Parathyroid adenoma (tissue), 2 donors: ENCODE results near the gene ZFHX3.

Experiments used
- H2AFZ ChIP-seq: fragments of 300-600 bp; sonication (generic); one replicate; pipeline ENCODE4 v1.7.0; 2017; ENCODE audit warnings: antibody characterized with exemption, mild to moderate bottlenecking
- H3K27ac ChIP-seq: fragments of 300-600 bp; sonication (generic); one replicate; pipeline ENCODE4 v1.7.0; 2017
- H3K27me3 ChIP-seq: fragments of 300-600 bp; sonication (generic); one replicate; pipeline ENCODE4 v1.7.0; 2017; ENCODE audit warnings: low read length; ENCODE audit not compliant: control insufficient read depth, insufficient read depth
- H3K36me3 ChIP-seq: fragments of 300-600 bp; sonication (generic); one replicate; pipeline ENCODE4 v1.7.0; 2017; ENCODE audit warnings: low read length; ENCODE audit not compliant: control insufficient read depth, insufficient read depth
- H3K4me1 ChIP-seq: fragments of 300-600 bp; sonication (generic); one replicate; pipeline ENCODE4 v1.7.0; 2017; ENCODE audit warnings: control low read depth
- H3K4me2 ChIP-seq: fragments of 300-600 bp; sonication (generic); one replicate; pipeline ENCODE4 v1.7.0; 2017; ENCODE audit warnings: low read length
- H3K4me3 ChIP-seq: fragments of 300-600 bp; sonication (generic); one replicate; pipeline ENCODE4 v1.7.0; 2017; ENCODE audit warnings: low read depth, low read length
- H3K79me2 ChIP-seq: fragments of 300-600 bp; sonication (generic); one replicate; pipeline ENCODE4 v1.7.0; 2017; ENCODE audit warnings: control low read depth
- H3K9ac ChIP-seq: fragments of 300-600 bp; sonication (generic); one replicate; pipeline ENCODE4 v1.7.0; 2017; ENCODE audit warnings: mild to moderate bottlenecking
- H3K9me3 ChIP-seq: fragments of 300-600 bp; sonication (generic); one replicate; pipeline ENCODE4 v1.7.0; 2017; ENCODE audit warnings: low read length; ENCODE audit not compliant: control insufficient read depth
- TF ChIP-seq, protein P1 (sequence below): fragments of 300-600 bp; sonication (generic); IDR thresholded peaks from one replicate; pipeline ENCODE4 v1.7.0; 2017; ENCODE audit warnings: antibody characterized with exemption, mild to moderate bottlenecking
- donor health status: primary hyperparathyroidism.

The ZFHX3 gene

DNA sequence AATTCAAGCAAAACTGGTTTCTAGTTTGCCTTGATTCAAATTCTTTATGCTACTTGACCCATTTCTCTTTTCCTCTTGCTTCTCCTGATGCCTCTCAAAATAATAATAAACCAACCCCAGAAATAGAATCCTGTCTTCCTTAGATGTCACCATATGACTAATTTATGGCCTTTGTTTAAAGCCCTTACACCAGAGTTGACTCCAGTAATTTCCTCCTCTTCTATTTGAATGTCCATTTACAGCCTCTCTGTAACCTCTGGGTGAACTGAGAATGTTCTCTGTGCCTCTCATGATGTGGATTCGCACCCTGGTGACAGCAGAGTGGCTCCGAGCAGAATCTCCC lies 31.5 kb downstream of the ZFHX3 start:
- Histone ChIP-seq H3K4me2 (no peak overlapping the region), H3K27me3 (no peaks in the 10 kb centered on the region), H3K4me3 (no peak overlapping the region), H3K4me1 (peaks cover 45% of the 10 kb centered on the region), H3K36me3 (no peaks in the 10 kb centered on the region), H3K27ac (no peak overlapping the region), H3K9me3 (no peaks in the 10 kb centered on the region), H3K79me2 (peaks cover 79% of the 10 kb centered on the region), H2AFZ (no peak overlapping the region), H3K9ac (no peak overlapping the region)
- TF ChIP-seq, protein P1, sequence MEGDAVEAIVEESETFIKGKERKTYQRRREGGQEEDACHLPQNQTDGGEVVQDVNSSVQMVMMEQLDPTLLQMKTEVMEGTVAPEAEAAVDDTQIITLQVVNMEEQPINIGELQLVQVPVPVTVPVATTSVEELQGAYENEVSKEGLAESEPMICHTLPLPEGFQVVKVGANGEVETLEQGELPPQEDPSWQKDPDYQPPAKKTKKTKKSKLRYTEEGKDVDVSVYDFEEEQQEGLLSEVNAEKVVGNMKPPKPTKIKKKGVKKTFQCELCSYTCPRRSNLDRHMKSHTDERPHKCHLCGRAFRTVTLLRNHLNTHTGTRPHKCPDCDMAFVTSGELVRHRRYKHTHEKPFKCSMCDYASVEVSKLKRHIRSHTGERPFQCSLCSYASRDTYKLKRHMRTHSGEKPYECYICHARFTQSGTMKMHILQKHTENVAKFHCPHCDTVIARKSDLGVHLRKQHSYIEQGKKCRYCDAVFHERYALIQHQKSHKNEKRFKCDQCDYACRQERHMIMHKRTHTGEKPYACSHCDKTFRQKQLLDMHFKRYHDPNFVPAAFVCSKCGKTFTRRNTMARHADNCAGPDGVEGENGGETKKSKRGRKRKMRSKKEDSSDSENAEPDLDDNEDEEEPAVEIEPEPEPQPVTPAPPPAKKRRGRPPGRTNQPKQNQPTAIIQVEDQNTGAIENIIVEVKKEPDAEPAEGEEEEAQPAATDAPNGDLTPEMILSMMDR = no peak

DNA sequence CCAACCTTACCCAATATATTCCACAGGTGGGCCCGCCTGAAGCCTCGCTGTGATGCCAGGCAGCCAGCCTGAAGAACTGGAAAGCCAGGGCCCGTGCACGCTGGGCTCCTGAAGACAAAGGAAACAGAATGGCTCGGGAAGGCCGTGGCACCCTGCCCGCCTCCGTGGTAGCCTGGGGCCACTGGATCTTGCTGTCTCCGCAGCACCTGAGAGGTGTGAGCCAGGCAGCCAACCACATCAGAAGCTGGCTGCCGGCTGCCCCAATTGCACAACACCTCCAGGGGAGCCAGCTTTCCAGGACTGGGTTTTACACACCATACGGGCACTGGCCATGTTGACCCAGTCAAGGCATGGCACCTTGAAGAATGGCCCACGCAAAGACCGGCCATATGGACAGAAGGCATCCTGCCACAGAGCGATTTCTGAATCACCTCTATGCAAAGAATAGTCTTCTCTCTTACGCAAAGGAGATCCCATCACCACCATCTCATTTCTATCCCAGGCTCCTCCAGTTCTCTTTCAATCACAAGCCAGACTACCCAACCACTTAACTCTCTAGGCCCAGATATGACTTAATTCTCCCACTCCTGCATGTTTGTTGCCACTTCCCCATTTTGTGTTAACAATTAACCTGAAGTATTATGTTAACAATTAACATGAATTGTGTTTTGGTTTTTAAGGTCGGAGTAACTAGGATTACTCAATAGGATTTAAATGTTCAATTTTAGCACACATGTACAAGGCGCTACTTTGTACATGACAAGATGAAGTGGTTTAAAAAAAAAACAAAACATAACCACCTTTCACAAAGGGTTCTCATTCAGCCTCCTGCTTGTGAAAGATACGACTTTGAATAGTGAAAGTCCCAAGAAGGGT lies 32.1 kb downstream of the ZFHX3 start:
- Histone ChIP-seq H3K27ac (peak overlapping the region; percentile 33), H2AFZ (no peak overlapping the region), H3K4me1 (peaks cover 39% of the 10 kb centered on the region), H3K27me3 (no peaks in the 10 kb centered on the region), H3K79me2 (peaks cover 78% of the 10 kb centered on the region), H3K4me3 (no peak overlapping the region), H3K36me3 (no peaks in the 10 kb centered on the region), H3K9ac (no peak overlapping the region), H3K4me2 (peak overlapping the region; percentile 37), H3K9me3 (no peaks in the 10 kb centered on the region)
- TF ChIP-seq, protein P1 = no peak

DNA sequence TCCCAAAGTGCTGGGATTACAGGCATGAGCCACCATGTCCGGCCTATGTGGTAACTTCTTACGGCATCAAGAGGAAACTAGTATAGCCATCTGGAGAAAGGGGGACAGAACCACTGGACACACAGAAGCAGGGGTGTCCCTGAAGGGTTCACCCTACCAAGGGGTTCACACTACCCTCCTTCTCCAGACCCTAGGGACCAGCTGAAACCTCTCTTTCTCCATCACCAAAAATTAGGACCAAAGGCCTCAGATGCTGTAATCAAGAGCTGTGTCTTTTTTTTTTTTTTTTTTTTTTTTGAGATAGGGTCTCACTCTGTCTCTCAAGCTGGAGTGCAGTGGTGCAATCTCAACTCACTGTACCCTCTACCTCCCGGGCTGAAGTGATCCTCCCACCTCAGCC lies 33.2 kb downstream of the ZFHX3 start:
- Histone ChIP-seq H3K9ac (no peak overlapping the region), H3K4me3 (no peak overlapping the region), H3K27ac (no peak overlapping the region), H2AFZ (no peak overlapping the region), H3K9me3 (no peaks in the 10 kb centered on the region), H3K27me3 (no peaks in the 10 kb centered on the region), H3K36me3 (no peaks in the 10 kb centered on the region), H3K4me2 (no peak overlapping the region), H3K4me1 (peaks cover 33% of the 10 kb centered on the region), H3K79me2 (peaks cover 81% of the 10 kb centered on the region)
- TF ChIP-seq, protein P1 = no peak

DNA sequence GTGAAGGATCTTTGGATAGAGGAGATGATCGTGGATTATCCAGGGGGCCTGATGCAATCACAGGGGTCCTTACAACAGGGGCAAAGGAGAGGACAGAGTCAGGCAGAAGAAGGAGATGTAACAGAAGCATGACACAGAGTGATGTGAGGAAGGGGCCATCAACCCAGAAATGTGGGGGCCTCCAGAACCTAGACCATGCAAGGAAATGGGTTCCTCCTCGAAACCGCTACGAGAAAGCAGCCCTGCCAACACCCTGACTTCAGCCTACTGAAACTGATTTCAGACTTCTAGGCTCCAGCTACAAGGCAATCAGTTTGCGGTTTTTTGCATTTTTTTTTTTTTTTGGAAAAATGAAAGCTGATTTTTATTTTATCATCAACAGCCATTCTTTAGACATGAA lies 34.0 kb downstream of the ZFHX3 start:
- H3K4me1 ChIP-seq = peaks cover 25% of the 10 kb centered on the region
- H3K79me2 ChIP-seq = peaks cover 88% of the 10 kb centered on the region
- H3K27me3 ChIP-seq = no peaks in the 10 kb centered on the region
- H3K36me3 ChIP-seq = no peaks in the 10 kb centered on the region
- TF ChIP-seq, protein P1 = no peak
- no peaks in the 10 kb centered on the region for H3K9me3 ChIP-seq
- no peak overlapping the region for H3K4me3 ChIP-seq
- H3K9ac ChIP-seq = no peak overlapping the region
- H3K27ac ChIP-seq = no peak overlapping the region
- no peak overlapping the region for H3K4me2 ChIP-seq
- H2AFZ ChIP-seq = no peak overlapping the region

DNA sequence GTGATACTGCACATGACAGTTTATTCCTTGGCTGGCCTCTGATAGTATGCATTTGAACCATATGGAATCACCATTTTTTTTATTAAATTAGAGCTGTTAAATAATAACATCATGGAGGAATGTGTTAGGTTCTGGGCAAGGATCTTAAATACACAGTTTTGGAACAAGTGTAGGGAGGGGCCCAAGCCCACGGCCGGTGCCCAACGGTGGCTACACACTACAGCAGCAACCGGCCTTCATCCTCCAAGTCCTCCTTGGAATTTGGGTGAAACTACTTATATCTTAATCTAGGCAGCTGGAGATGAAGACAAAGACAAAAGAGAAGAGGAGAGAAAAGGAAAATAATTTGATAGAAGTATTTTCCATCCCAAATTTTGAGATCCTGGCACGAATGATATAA lies 35.6 kb downstream of the ZFHX3 start:
- Histone ChIP-seq H2AFZ (no peak overlapping the region), H3K79me2 (peaks cover 79% of the 10 kb centered on the region), H3K9me3 (no peaks in the 10 kb centered on the region), H3K4me3 (no peak overlapping the region), H3K9ac (no peak overlapping the region), H3K4me2 (no peak overlapping the region), H3K36me3 (no peaks in the 10 kb centered on the region), H3K27me3 (no peaks in the 10 kb centered on the region), H3K4me1 (peaks cover 21% of the 10 kb centered on the region), H3K27ac (no peak overlapping the region)
- TF ChIP-seq, protein P1 = no peak
